CD14-positive monocyte (primary cell): ENCODE measurements around the gene ABHD14A. TPM values are rescaled to one million over a fixed set of nuclear protein-coding genes. Genes with fewer than 3 reads are reported as not detected.
A peak's percentile ranks its signal among the peaks of the same experiment; 100 is the strongest.

Source experiments
- DNase-seq, 3 donors: peaks; one replicate each; pipeline ENCODE4 v3.0.0-alpha.2; 2011 to 2022
- H2AFZ ChIP-seq: 2 replicates; pipeline ENCODE4 v1.6.0; 2012; ENCODE audit warnings: mild to moderate bottlenecking, low read depth, low read length, inconsistent platforms; ENCODE audit not compliant: insufficient read depth, poor library complexity, severe bottlenecking
- H3K27ac ChIP-seq, 2 donors: 1 replicate in 1 of 2; 2 replicates in 1 of 2; pipeline ENCODE4 v1.5.1; 2012 to 2013; ENCODE audit warnings: low read length in 2 of 2, control low read depth in 1 of 2, inconsistent platforms in 1 of 2, low read depth in 1 of 2, mild to moderate bottlenecking in 1 of 2
- H3K27me3 ChIP-seq, 2 donors: one replicate each; pipeline versions ENCODE4 v1.6.0 to v1.6.1; 2011 to 2013; ENCODE audit warnings: low read length in 2 of 2; ENCODE audit not compliant: control insufficient read depth in 2 of 2, insufficient read depth in 2 of 2
- H3K36me3 ChIP-seq, 2 donors: replicated peaks in 1 of 2; 1 replicate in 1 of 2; 2 replicates in 1 of 2; pipeline versions ENCODE4 v1.5.1 to v1.6.1; 2012 to 2013; ENCODE audit warnings: low read length in 2 of 2, control low read depth in 1 of 2, inconsistent platforms in 1 of 2, mild to moderate bottlenecking in 1 of 2; ENCODE audit not compliant: insufficient read depth in 2 of 2, control insufficient read depth in 1 of 2
- H3K4me1 ChIP-seq, 2 donors: 1 replicate in 1 of 2; 2 replicates in 1 of 2; pipeline versions ENCODE4 v1.5.1 to v1.6.1; 2012 to 2013; ENCODE audit warnings: low read length in 2 of 2, control low read depth in 1 of 2, inconsistent platforms in 1 of 2, mild to moderate bottlenecking in 1 of 2, moderate library complexity in 1 of 2; ENCODE audit not compliant: insufficient read depth in 2 of 2, control insufficient read depth in 1 of 2
- H3K4me2 ChIP-seq: replicated peaks from 2 replicates; pipeline ENCODE3; 2012; ENCODE audit warnings: low read length, moderate library complexity, mild to moderate bottlenecking; ENCODE audit not compliant: poor library complexity, severe bottlenecking; ENCODE audit errors: extremely low read depth
- H3K4me3 ChIP-seq, 3 experiments: fragments of 200-600 bp in 1 of 3; sonication (generic) in 1 of 3; replicated peaks in 1 of 3; 1 replicate in 2 of 3; 2 replicates in 1 of 3; pipeline ENCODE4 v1.5.1; 2011 to 2013; ENCODE audit warnings: low read length in 3 of 3, mild to moderate bottlenecking in 3 of 3, control low read depth in 2 of 3, low read depth in 2 of 3, inconsistent platforms in 1 of 3, moderate library complexity in 1 of 3
- H3K79me2 ChIP-seq: 2 replicates; pipeline ENCODE4 v1.6.0; 2012; ENCODE audit warnings: mild to moderate bottlenecking, control low read depth, inconsistent platforms, low read length, moderate library complexity; ENCODE audit not compliant: insufficient read depth
- H3K9ac ChIP-seq: 2 replicates; pipeline ENCODE4 v1.6.0; 2017; ENCODE audit warnings: low read length, mild to moderate bottlenecking; ENCODE audit not compliant: insufficient read depth, poor library complexity, severe bottlenecking
- H3K9me3 ChIP-seq, 2 donors: replicated peaks in 1 of 2; 1 replicate in 1 of 2; 2 replicates in 1 of 2; pipeline versions ENCODE4 v1.5.1 to v1.6.1; 2012 to 2013; ENCODE audit warnings: low read length in 2 of 2, control low read depth in 1 of 2; ENCODE audit not compliant: control insufficient read depth in 1 of 2, insufficient read depth in 1 of 2
- H4K20me1 ChIP-seq: 2 replicates; pipeline ENCODE4 v1.6.0; 2012; ENCODE audit warnings: mild to moderate bottlenecking, low read length, control low read depth, moderate library complexity; ENCODE audit not compliant: insufficient read depth
- H3K27ac Mint-ChIP-seq, 7 donors: one replicate each; pipeline ENCODE4 v1.8.0; 2020; ENCODE audit warnings: mild to moderate bottlenecking in 7 of 7, mixed read lengths in 7 of 7, moderate library complexity in 6 of 7, inconsistent platforms in 2 of 7
- H3K27me3 Mint-ChIP-seq, 3 donors: one replicate each; pipeline ENCODE4 v1.8.0; 2021 to 2022; ENCODE audit warnings: low read depth in 3 of 3, mild to moderate bottlenecking in 3 of 3, mixed read lengths in 3 of 3, moderate library complexity in 3 of 3, inconsistent platforms in 1 of 3
- H3K36me3 Mint-ChIP-seq, 2 donors: one replicate each; pipeline ENCODE4 v1.8.0; 2020; ENCODE audit warnings: mixed read lengths in 2 of 2, inconsistent platforms in 1 of 2, mild to moderate bottlenecking in 1 of 2
- H3K4me1 Mint-ChIP-seq: one replicate; pipeline ENCODE4 v1.8.0; 2020; ENCODE audit warnings: mild to moderate bottlenecking, mixed read lengths
- H3K4me3 Mint-ChIP-seq, 2 donors: one replicate each; pipeline ENCODE4 v1.8.0; 2020; ENCODE audit warnings: mild to moderate bottlenecking in 2 of 2, mixed read lengths in 2 of 2, moderate library complexity in 1 of 2
- H3K9me3 Mint-ChIP-seq, 7 donors: one replicate each; pipeline ENCODE4 v1.8.0; 2020 to 2022; ENCODE audit warnings: mixed read lengths in 7 of 7, mild to moderate bottlenecking in 6 of 7, moderate library complexity in 6 of 7, inconsistent platforms in 2 of 7
- CTCF ChIP-seq: fragments of 200-600 bp; IDR thresholded peaks from one replicate; pipeline ENCODE4 v1.8.0; 2022; ENCODE audit warnings: antibody characterized with exemption, mild to moderate bottlenecking
- WGBS: methylation state at CpG from one replicate; pipeline ENCODE4 v1.1.5; 2013; ENCODE audit warnings: missing lambda C conversion rate; ENCODE audit not compliant: insufficient coverage; 5-methylcytosine and 5-hydroxymethylcytosine counted together
- intact Hi-C, 2 donors: fragments of 100-400 bp; cut with micrococcal nuclease; formaldehyde crosslinking; loops; one replicate each; pipeline versions ENCODE4 v1.15.0 to v1.15.1; 2023
- polyA plus RNA-seq, 3 donors: library from polyadenylated mRNA; depleted of rRNA in 1 of 3; unstranded in 2 of 3; stranded (reverse) in 1 of 3; fragments of 300-500 nt in 2 of 3; fragments of >200 nt in 1 of 3; fragmentation: Illumina TruSeq in 2 of 3; gene quantifications; 1 replicate in 2 of 3; 2 replicates in 1 of 3; pipeline ENCODE4 v1.2.3, GENCODE V29; 2012 to 2021

ABHD14A gene
- polyA plus RNA-seq, 3 donors, result 6.9 to 13.2 (median 11.7) TPM

DNA sequence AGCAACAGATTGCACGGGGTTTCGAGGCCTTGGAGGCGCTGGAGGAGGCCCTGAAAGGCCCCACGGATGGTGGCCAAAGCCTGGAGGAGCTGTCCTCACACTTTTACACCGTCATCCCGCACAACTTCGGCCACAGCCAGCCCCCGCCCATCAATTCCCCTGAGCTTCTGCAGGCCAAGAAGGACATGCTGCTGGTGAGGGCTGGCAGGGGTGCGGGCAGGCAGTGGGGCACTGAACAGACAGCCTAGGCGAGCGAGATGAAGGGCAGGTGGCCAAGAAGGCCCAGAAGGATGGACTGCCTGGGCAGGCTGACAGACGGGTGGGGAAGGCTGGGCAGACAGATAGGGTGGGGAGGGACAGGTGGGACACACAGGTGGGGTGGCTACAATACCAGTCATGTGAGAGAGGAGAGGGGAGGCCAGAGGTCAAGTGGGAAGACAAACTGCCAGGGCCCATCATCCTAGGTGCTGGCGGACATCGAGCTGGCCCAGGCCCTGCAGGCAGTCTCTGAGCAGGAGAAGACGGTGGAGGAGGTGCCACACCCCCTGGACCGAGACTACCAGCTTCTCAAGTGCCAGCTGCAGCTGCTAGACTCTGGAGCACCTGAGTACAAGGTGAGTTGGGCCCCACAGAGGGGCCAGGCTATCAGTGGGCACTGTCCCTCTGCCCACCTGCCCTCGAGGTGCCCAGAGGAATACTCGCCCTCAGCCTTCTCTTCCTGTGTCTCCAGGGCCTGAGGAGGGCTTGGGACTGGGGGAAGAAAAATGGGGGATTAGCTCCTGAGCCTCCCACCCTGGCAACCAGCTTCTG, 29.6 kb upstream of the ABHD14A start:
- no peak for TF ChIP-seq CTCF
- H3K27me3 Mint-ChIP-seq, result peaks cover 0 to 4% (median 2%) of the 10 kb centered on the region in 3 donors
- Histone ChIP-seq H3K4me2 (no peak overlapping the region), H3K9me3 (no peaks in the 10 kb centered on the region), H3K4me3 (no peak overlapping the region), H3K79me2 (peaks cover 15% of the 10 kb centered on the region), H2AFZ (no peak overlapping the region), H3K36me3 (no peaks in the 10 kb centered on the region), H3K9ac (no peak overlapping the region), H3K4me1 (peaks cover 22 to 27% of the 10 kb centered on the region in 2 donors), H3K27me3 (no peaks in the 10 kb centered on the region), H3K27ac (no peak overlapping the region), H4K20me1 (no peaks in the 10 kb centered on the region)
- intact Hi-C loops, result no loop called here
- 96% methylated on average over 14 of the region's 18 CpGs for WGBS
- H3K4me3 Mint-ChIP-seq, result no peak overlapping the region
- no peak for DNase-seq
- peaks cover 0 to 3% of the 10 kb centered on the region in 2 donors for H3K36me3 Mint-ChIP-seq
- H3K4me1 Mint-ChIP-seq, result peaks cover 24% of the 10 kb centered on the region
- peaks cover 0 to 1% (median 0%) of the 10 kb centered on the region in 7 donors for H3K9me3 Mint-ChIP-seq
- no peak overlapping the region for H3K27ac Mint-ChIP-seq

- Histone ChIP-seq H3K9ac (no peak overlapping the region), H2AFZ (no peak overlapping the region), H3K9me3 (no peaks in the 10 kb centered on the region), H3K27ac (no peak overlapping the region), H3K79me2 (peaks cover 6% of the 10 kb centered on the region), H4K20me1 (no peaks in the 10 kb centered on the region), H3K4me3 (no peak overlapping the region), H3K4me2 (no peak overlapping the region), H3K27me3 (no peaks in the 10 kb centered on the region), H3K36me3 (no peaks in the 10 kb centered on the region), H3K4me1 (peaks cover 16 to 21% of the 10 kb centered on the region in 2 donors)
- intact Hi-C loops, result no loop called here
- Mint-ChIP-seq H3K27ac (peak overlapping the region in 1 of 7 donors; percentile 57), H3K9me3 (peaks cover 0 to 1% (median 0%) of the 10 kb centered on the region in 7 donors), H3K4me3 (no peak overlapping the region), H3K36me3 (no peaks in the 10 kb centered on the region), H3K27me3 (peaks cover 0 to 4% (median 2%) of the 10 kb centered on the region in 3 donors), H3K4me1 (peaks cover 15% of the 10 kb centered on the region)
- DNase-seq, result no peak
- 96% methylated on average over 13 of the region's 14 CpGs for WGBS
- no peak for TF ChIP-seq CTCF
These were observed 28.7 kb upstream of the ABHD14A start for GRCh38 chr3:51945926-51946705.
